ENCODE measurements around the gene C11orf86.
A peak's percentile ranks its signal among the peaks of the same experiment; 100 is the strongest.
"Not testable (repeated sequence)": the region's sequence is repeated elsewhere in the genome, so short reads cannot be mapped to it uniquely, and the experiment has no call there.

C11orf86 gene

DNA sequence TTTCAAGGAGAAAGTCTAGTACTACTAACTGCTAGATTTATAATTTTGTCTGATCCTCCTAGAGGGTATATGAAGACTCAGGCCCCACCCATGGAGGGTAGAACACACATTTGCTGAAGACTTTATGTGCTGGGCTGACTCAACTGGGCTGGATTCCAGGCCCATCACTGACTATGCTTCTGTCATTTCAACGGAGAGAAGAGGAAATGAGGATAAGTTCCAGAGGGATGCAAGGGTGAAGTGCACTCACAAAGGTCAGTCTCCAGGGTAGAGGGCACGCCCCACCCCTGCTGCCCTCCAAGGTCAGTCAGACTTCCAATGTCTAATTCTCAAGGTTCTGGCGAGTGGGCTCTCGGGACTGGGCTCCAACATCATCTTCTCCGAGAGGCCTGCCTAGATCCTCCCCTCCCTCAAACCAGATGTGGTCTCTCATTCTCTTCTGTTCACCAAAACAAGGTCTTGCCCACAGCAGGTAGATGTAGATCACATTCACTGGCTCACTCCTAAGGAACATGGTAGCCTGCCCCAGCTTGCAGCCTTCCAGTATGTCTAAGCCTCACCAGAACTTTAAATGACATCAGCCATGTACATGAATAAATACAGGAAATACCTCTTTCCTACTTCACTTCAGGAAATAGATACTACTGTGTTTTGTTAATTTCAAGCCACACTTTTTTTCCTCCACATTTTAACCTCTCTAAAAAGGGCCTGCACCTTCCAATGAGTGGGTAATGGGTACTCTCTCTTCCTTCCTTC, 7.3 kb upstream of the C11orf86 start:
- DNase-seq (ENCODE audit: low read depth): peak; percentile 75

DNA sequence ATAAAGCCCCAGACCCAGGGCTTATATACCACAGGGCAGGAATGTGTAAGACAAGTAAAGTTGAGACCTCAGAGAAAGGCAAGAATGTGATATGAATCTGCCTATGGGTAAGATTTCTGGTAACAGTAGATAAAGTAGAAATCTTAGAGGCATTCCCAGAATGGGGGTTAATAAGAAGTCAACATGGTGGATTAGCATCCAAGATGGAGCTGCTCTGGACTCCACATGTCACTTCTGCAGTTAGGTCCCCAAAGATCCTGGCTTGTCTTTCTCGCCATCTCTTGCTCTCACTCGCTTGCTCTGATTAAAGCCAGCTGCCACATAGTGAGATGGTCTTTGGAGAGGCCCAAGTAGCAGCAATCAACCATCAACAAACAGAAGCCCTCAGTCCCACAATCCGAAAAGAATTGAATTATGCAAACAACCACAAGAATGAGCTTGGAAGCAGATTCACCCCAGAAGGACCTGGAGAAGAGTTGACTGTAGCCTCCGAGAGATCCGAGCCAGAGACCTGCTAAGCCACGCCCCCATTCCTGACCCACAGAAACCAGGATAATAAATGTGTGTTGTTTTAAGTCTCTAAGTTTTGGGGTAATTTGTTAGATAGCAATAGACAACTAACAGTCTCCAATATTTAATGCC, 5.4 kb upstream of the C11orf86 start:
- peak; percentile 96 for DNase-seq (ENCODE audit: low read depth)

DNA sequence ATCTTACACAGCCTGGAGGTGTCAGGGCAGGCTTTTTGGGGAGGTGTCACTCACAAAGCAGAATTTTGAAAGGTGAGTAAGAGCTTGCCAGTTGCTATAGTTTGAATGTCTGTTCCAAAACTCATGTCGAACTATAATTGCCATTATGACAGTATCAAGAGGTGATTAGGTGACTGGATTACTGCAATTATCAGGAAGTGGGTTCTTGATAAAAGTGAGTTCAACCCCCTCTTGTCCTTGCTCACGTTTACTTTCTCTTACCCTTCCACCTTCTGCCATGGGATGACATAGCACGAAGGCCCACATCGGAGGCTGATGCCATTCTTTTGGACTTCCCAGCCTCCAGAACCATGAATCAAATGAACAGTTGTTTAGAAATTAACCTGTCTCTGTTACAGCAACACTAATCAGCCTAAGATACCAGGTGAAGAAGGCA, 4.7 kb upstream of the C11orf86 start:
- DNase-seq (ENCODE audit: low read depth): no peak

DNA sequence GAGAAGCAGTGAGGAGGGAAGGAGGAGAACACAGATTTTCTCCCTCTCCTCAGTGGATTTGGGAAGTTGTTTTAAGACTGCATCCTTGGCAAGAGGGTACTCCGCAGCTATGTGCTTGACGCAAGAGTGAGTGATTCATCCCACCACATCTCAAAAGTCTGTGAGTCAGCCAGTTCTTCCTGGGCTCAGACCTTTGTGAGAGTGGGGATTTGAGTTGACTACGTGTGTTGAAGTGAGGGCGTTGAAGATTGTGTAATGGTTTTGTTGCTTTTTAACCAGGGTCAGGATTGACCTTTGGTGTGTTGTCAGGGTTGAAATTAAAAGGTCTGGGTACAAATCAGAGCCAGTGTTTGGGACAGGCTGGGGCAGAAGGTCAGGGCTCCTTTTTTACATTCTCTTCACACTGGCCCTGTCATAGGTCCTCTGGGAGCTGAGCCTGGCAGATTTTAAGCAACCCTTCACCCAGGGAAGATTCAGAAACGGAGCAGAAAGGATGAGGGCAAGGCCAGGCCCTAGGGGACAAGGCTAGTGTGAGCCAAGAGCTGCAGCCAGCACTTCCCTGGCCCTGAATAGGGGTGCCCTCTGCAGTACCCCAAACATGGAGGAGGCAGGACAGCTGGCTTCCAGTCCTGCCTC, 4.2 kb upstream of the C11orf86 start:
- peak; percentile 100 for DNase-seq (ENCODE audit: low read depth)

DNA sequence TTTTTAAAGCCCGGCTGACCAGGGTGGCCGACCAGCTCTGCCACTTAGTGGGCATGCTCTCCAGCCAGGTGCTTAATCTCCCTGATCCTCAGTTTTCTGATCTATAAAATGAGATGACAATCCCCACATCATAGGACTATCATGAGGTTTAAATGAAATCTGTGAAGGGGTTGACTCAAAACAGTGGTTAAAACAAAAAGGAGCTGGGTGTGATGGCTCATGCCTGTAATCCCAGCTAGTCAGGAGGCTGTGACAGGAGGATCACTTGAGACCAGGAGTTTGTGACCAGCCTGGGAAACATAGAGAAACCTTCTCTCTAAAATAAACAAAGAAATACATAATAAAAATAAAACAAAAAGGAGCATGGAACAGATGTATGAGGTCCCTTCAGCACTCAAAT, 3.6 kb upstream of the C11orf86 start:
- DNase-seq (ENCODE audit: low read depth): no peak

DNA sequence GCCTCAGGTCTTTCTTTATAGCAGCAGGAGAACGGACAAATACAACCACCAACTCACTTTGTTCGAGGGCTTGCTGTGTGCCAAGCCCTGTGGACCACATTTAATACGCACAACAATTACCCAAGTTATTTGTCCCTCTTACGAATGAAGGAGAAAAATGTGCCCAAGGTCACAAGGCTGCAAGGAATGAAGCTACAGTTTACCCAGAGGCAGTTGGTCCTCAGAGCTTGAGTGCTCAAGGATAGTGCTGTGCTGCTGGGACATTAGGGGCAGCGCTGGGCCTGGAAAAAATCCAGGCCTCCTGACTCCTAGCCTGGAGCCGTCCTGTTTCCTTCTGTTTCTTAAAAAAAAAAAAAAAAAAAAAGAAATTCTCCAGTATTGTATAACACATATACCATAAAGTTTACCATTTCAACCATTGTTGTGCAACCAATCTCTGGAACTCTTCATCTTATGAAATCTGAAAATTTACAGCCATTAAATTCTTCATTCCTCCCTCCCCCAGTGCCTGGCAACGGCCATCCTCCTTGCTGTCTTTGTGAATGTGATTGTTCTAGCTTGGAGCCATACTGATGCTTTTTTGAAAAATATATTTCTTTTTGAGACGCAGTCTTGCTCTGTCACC, 1.0 kb upstream of the C11orf86 start:
- no peak for DNase-seq (ENCODE audit: low read depth)

DNA sequence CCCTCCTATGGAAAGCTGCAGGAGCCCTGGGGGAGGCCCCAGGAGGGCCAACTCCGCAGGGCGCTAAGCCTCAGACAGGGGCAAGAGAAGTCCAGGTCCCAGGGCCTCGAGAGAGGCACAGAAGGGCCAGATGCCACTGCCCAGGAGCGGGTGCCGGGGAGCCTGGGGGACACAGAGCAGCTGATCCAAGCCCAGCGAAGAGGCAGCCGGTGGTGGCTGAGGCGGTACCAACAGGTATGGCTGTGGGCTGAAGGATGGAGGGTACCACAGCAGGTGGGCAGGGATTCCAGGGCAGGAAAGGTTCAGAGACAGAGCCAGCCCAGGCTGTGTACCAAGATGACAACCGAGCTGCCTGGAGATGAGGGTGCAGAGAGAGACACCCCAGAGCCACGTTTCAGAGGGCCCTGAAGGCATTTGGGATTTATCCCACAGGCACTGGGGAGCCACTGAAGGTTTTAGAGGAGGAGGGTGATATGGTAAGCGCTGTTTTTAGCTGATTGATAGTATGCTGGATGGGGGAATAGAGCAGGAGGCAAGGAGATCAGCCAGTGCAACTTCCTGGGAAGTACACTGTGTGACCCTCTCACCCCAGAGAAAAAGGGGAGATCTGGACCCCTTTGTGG, 412 bp downstream of the C11orf86 start:
- no peak for DNase-seq (ENCODE audit: low read depth)

DNA sequence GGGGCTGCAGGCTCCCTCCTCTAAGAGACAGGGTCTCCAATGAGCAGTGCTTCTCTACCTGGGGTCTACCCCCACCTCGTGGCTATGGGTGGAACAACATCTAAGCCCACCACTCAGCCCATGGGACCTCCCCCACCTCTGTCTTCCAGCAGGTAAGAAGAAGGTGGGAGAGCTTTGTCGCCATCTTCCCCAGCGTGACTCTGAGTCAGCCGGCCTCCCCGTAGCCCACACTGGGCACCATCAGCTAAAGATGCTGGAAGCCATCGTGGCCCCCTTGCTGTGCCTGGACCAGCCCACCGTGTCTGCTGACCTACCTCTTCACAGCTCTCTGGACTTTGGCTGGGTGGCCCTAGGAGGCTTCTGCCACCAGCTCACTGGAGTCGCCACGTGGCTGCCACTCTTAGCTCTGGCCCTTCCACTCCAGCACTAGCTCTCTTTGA, 944 bp downstream of the C11orf86 start:
- no peak for DNase-seq (ENCODE audit: low read depth)

DNA sequence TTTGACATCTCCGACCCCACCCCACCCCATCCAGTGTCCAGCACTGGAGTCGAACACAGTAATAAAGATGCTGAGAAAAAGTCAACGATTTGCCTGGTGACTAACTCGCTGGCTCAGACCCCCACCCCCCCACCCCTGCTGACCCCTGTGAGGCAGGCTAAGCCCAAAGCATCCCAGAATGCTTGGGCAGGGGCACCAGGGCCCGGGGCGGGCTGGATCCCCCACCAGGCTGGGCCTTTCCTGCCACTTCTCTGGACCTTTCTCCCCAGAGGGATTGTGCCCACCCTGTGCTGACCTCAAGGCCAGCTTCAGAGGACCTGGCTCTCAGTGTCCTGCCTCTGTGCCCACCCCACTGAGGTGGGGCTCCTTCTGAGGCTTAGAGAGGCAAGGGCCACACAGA, 1.8 kb downstream of the C11orf86 start:
- no peak for DNase-seq (ENCODE audit: low read depth)

DNA sequence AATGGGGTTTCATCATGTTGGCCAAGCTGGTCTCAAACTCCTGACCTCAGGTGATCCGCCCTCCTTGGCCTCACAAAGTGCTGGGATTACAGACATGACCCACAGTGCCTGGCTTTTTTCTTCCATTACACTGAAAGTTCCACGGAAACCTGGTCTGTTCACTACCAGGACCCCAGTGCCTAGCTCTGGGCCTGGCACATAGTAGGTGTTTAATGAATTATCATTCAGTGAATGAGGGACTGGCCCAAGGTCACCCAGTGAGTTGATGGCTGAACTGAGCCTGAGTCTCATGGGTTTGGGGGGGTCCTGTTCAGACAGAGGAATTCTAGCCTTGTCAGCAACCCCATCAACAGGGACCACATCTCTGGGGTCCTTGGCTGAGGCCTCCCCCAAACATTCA, 3.1 kb downstream of the C11orf86 start:
- no peak for DNase-seq (ENCODE audit: low read depth)

DNA sequence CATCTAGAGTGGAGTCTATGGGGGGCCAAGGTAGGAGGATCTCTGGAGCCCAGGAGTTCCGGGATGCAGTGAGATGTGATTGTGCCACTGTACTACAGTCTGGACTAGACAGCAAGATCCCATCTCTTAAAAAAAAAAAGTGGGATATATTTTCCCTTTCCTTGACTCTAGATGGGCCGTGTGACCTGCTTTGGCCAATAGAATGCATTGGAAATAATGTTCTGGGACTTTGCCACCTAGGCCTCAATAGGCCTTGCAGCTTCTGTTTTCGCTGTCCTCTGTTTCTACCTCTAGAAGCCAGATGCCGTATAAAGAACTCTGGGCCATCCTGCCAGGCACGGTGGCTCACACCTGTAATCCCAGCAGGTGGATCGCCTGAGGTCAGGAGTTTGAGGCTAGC, 3.6 kb downstream of the C11orf86 start:
- no peak for DNase-seq (ENCODE audit: low read depth)

DNA sequence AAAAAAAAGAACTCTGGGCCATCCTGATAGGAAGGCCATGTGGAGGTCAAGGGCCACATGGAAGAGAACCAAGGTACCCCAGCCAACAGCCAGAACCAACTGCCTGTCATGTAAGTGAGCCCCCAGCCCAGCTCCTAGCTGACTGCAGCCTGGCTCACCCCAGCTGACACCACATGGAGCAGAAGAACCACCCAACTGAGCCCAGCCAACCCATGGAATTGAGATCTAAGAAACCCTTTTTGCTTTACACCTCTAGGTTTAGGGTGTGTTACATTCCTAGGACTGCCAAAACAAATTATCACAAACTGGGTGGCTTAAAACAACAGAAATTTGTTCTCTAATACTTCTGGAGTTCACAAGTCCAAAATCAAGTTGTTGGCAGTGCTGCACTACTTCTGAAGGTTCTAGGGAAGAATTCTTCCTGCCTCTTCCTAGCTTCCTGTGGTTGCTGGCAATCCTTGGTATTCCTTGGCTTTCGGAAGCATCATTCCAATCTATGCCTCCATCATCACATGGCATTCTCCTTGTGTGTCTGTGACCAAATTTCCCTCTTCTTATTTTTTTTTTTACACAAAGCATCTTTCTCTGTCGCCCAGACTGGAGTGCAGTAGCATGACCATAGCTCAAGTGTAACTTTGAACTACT, 4.4 kb downstream of the C11orf86 start:
- peak; percentile 67 for DNase-seq (ENCODE audit: low read depth)

DNA sequence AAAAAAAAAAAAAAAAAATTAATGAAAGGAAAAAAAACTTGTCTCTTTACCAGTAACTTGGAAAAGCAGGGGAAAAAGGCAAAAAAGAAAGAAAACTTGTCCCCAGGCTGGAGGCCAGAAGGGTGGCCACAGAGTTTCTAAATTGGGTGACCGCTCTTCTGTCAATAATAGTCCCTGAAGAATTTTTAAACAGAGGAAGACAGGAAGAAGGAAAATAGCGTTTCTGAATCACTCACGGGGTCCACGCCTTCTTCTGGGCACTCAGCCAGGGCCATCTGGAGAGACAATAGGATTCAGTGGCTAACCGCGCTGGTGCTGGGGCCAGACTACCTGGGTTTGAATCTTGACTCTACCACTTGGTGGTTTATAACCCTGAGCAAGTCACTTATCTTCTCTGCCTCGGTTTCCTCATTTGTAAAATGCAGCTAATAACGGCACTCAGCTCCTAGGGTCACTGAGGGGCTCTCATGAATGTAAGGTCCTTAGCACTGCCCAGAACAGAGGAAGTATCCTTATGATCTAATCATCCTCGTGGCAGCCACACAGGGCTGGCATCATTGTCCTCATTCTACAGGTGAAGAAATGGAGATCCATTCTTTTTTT, 7.0 kb downstream of the C11orf86 start:
- DNase-seq (ENCODE audit: low read depth): peak; percentile 78

DNA sequence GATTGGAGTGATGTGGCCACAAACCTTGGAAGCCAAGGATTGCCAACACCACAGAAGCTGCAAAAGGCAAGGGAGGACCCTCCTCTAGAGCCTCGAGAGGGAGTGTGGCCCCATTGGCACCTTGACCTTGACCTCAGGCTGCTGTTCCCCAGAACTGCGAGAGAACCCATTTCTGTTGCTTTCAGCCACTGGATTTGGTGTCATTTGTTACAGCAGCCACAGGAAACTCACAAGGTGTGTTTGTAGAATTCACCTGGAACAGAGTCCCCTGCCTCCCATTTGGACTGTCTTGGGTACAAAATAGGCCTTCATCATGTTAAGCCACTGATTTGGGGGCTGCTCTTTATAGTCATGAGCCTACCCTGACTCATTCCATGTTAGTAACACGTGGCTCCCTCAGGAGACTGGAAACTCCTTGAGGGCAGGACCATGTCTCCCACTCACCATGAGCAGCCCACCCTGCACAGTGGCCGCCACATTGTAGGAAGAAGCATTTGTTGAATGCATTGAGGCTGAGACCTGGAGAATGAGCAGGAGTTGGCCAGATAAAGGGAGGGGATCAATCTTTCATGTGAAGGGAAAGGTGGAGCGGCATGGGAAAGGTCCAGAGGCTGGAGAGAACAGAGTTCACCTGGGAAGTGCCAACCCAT, 8.3 kb downstream of the C11orf86 start:
- DNase-seq (ENCODE audit: low read depth): no peak

DNA sequence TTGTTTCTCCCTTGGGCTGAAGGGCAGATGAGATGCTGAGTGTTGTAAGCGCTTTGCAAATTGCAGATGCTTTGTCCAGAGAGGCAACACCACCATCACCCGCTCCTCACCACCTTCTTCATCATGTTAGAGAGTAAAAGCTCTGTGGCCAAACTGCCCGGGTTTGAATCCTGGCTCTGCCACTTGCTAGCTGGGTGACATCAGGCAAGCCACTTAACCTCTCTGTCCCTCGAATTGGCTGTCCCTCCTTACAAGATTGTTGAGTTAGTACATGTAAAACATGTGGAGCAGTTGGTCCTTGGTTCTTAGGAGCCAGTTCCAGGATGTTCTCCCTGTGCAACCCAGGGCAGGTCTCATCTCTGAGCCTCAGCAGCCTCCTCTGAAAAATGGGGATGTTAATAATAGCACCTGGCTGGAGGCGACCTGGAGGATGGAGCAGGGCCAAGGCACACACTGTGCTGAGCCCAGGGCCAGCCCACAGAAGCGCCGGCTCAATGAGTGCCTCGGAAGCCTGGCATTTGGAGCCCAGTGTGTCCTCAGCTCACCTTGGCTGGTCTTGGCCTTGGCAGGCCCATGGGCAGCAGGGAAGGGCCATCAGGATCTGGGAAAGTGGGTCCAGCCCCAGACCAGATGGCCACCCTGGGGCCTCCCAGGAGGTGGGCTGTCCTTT, 10.5 kb downstream of the C11orf86 start:
- no peak for DNase-seq (ENCODE audit: low read depth)

DNA sequence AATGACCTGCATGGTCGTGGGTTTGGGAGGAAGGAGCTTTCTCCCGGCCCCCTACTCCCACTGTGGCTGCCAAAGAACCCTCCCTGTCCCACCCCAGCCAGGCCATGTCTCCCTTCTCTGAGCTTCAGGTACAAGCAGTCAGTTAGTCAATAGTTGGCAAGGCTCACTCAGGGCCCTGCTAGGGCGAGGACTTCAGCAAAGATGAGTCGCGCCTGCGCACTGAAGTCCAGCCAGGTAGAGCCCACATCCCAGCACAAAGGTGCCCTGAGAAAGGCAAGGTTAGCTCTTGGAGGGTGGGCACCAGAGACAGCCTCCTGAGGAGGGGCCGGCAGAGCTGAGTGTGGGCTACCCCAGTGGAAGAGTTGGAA, 11.1 kb downstream of the C11orf86 start:
- no peak for DNase-seq (ENCODE audit: low read depth)

DNA sequence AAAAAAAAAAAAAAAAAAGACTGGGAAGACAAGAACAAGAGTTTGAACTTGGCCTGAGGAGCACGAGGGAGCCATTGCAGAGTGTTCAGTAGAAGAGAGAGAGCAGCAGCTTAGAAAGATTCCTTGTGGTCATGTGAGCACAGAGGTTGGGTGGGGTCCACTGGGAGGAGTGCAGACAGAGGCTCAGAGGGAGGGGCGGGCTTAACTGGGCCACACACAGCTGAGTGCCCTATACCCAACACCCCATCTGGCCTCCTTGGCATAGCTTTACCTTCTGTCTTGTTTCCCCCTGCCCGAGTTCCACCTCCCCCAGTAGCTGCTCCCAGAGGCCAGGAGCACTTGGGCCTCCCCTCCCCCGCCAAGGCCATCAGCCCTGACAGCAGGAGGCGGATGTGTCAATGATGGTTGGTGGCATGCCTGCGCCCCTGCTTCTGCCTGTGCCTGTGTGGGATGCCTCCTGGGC, 12.1 kb downstream of the C11orf86 start:
- no peak for DNase-seq (ENCODE audit: low read depth)

DNA sequence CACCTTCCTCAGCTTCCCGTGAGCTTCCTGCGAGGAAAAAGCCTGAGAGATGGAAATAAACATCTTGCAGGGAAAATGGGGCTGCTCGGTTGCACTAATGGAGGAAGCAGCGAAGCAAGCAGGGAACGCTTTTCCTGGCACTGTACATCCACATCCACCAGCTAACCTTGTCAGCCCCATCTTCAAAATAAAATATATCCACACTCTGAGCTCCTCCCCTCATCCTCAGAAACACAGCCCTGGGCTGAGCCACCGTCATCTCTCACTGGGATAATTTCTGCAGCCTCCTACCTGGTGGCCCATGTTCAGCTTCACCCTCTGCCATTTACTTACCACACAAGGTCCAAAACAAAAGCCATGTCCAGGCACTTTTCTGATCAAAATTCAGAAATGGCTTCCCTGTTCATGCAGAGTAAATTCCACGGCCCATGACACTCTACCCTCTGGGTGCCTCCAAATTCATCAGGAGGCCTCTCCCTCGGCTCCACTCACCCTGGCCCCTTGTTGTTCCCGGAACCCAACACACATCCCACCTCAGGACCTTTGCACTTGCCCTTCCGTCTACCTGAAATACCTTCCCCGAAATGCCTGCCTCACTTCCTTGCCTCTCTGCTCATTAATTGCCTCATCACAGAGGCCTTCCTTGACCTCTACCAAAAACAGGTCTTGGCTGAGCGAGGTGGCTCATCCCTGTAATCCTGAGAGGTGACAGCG, 13.0 kb downstream of the C11orf86 start:
- no peak for DNase-seq (ENCODE audit: low read depth)

DNA sequence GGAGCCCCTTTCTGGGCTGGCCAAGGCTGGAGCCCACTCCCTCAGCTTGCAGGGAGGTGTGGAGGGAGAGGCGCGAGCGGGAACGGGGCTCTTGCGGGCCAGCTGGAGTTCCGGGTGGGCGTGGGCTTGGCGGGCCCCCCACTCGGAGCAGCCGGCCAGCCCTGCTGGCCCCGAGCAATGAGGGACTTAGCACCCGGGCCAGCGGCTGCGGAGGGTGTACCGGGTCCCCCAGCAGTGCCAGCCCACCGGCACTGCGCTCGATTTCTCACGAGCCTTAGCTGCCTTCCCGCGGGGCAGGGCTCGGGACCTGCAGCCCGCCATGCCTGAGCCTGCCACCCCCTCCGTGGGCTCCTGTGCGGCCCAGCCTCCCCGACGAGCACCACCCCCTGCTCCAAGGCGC, 13.6 kb downstream of the C11orf86 start:
- not testable (repeated sequence) for DNase-seq (ENCODE audit: low read depth)

DNA sequence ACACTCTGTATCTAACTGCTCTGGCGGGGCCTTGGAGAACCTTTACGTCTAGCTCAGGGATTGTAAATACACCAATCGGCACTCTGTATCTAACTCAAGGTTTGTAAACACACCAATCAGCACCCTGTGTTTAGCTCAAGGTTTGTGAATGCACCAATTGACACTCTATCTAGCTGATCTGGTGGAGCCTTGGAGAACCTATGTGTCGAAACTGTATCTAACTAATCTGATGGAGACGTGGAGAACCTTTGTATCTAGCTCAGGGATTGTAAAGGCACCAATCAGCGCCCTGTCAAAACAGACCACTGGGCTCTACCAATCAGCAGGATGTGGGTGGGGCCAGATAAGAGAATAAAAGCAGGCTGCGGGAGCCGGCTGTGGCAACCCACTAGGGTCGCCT, 14.3 kb downstream of the C11orf86 start:
- not testable (repeated sequence) for DNase-seq (ENCODE audit: low read depth)
